ENCODE results near the gene SIK3.

DNA sequence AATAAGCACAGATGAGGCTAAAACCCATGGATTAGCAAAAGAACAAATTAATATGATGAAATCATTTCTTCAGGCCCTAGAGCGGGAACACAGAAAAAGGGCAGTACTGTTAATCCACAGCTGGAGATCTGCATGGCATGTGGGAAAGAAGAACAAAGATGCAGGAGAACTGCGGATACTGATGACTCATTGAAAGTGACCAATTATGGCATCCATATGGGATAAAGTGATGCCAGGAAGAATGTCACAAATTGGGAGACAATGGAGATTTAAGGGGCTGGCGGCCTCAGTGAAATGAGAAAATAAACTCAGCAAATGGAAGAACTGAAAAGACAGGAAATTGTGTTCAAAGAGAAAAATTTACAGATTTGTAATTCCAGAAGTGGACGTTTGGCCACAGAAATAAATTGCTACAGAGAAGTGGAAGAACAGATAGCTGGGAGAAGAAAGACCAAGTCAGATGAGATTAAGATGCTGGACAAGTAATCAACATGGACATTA, 39.4 kb downstream of the SIK3 start:
- TF ChIP-seq EGR1 (IDR thresholded peaks at IDR 0.05) (no peak), EP300 (IDR thresholded peaks at IDR 0.05; ENCODE audit: borderline replicate concordance) (no peak), CEBPB (IDR thresholded peaks at IDR 0.05) (no peak), YY1 (IDR thresholded peaks at IDR 0.05; ENCODE audit: low read depth) (no peak)
